Left renal pelvis (tissue), 4 donors: ENCODE data around the gene NPC2. TPM values are rescaled to one million over a fixed set of nuclear protein-coding genes. Genes with fewer than 3 reads are reported as not detected.

Source experiments
- DNase-seq, 4 donors: peaks; one replicate each; pipeline ENCODE4 v3.0.0-alpha.2; 2013; ENCODE audit warnings: low read depth in 4 of 4, low spot score in 3 of 4
- polyA plus RNA-seq, 4 donors: library from polyadenylated mRNA; unstranded; fragments of 120-200 nt; gene quantifications; one replicate each; pipeline ENCODE4 v1.2.1, GENCODE V29; 2013; ENCODE audit not compliant: insufficient read length in 4 of 4

Gene NPC2
- polyA plus RNA-seq, 4 donors, result 228 to 346 (median 322) TPM

DNA sequence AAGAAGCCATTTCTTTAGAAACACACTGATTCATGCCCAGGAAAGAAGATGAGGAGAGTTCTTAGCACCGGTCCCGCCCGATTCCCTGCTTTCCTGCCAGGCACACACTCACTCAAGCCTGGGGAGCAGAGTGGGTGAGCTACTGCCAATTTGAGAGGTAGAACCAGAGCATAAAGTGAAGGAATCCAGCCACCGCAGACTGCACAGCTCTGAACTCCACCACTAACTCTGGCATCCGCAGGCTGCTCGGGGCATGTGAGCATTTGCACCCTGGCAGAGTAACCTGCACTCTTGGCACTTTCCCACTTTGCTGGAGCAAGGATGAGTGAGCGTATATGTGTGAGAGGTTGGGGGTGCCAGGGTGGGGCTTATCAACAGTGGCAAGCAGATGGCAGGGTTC lies 63.1 kb downstream of the NPC2 start:
- DNase-seq, result no peak

Other genes starting within 250 kb of the NPC2 start
- gene ABCD4, start 190.4 kb downstream of the NPC2 start, polyA plus RNA-seq, result 100 to 1,000 TPM in 2 of 4 donors, 10 to 100 TPM in 2; 70.7 to 143 (median 88.7) TPM
- not detected for gene VRTN, start 144.8 kb downstream of the NPC2 start, polyA plus RNA-seq
- under 1 TPM; 0.12 to 0.36 (median 0.27) TPM for gene SYNDIG1L, start 67.1 kb downstream of the NPC2 start, polyA plus RNA-seq
- 10 to 100 TPM; 27.4 to 46.1 (median 37.7) TPM for gene ISCA2, start 460 bp upstream of the NPC2 start, polyA plus RNA-seq
- 10 to 100 TPM in 1 of 4 donors, 1 to 10 TPM in 3; 2.8 to 96.5 (median 7.9) TPM for gene LTBP2, start 118.9 kb upstream of the NPC2 start, polyA plus RNA-seq
- gene AREL1, start 219.8 kb upstream of the NPC2 start, polyA plus RNA-seq, result 10 to 100 TPM; 25.6 to 42.9 (median 37.9) TPM
- gene FCF1, start 219.8 kb upstream of the NPC2 start, polyA plus RNA-seq, result 10 to 100 TPM; 47.0 to 69.5 (median 62.2) TPM